ENCODE results near the gene SPI1. TPM values are rescaled to one million over a fixed set of nuclear protein-coding genes. Genes with fewer than 3 reads are reported as not detected.

SPI1 gene
- total RNA-seq, 4 donors from 2014 or later, result 2.6 to 15.4 (median 8.8) TPM

DNA sequence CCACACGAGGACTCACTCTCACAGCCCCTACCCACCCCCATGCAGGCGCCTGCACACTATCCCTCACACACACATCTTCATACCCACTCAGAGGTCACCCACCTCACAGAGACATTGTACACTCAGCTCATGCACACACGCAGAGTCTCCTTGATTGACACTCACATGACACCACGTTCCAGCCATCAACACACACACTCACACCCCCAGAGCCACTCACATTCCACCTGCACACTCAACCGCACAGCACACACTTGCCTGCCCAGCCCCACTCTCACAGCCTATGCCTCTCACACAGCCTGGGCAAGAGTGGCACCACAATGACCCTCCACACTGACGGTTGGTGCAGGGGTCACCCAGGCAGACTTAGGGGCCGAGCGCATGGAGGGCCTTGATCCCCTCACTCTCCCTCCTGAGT, 2.2 kb downstream of the SPI1 start:
- H3K9me3 ChIP-seq, result no peaks in the 10 kb centered on the region
- H3K27me3 ChIP-seq, result no peaks in the 10 kb centered on the region
- DNase-seq, result no peak
- TF ChIP-seq, protein P1, sequence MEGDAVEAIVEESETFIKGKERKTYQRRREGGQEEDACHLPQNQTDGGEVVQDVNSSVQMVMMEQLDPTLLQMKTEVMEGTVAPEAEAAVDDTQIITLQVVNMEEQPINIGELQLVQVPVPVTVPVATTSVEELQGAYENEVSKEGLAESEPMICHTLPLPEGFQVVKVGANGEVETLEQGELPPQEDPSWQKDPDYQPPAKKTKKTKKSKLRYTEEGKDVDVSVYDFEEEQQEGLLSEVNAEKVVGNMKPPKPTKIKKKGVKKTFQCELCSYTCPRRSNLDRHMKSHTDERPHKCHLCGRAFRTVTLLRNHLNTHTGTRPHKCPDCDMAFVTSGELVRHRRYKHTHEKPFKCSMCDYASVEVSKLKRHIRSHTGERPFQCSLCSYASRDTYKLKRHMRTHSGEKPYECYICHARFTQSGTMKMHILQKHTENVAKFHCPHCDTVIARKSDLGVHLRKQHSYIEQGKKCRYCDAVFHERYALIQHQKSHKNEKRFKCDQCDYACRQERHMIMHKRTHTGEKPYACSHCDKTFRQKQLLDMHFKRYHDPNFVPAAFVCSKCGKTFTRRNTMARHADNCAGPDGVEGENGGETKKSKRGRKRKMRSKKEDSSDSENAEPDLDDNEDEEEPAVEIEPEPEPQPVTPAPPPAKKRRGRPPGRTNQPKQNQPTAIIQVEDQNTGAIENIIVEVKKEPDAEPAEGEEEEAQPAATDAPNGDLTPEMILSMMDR (IDR thresholded peaks at IDR 0.05), result no peak
- no peak for TF ChIP-seq POLR2A (IDR thresholded peaks at IDR 0.05)
- H3K4me3 ChIP-seq, result peak overlapping the region in 3 of 4 donors; percentile 29 to 55 (median 40)
- WGBS, 2 donors, result 62 to 76% methylated on average over 8 of the region's 8 CpGs
- peak overlapping the region in 2 of 4 donors; percentile 77 to 88 for H3K27ac ChIP-seq
- intact Hi-C loops (cut with DNase I), result loop anchor here (10.0 kb wide), 1 partner anchor 79 kb away; no protein-coding TSS in a partner anchor
- no peaks in the 10 kb centered on the region for H3K36me3 ChIP-seq
- H3K4me1 ChIP-seq, result peaks cover 5 to 22% (median 8%) of the 10 kb centered on the region in 3 donors

DNA sequence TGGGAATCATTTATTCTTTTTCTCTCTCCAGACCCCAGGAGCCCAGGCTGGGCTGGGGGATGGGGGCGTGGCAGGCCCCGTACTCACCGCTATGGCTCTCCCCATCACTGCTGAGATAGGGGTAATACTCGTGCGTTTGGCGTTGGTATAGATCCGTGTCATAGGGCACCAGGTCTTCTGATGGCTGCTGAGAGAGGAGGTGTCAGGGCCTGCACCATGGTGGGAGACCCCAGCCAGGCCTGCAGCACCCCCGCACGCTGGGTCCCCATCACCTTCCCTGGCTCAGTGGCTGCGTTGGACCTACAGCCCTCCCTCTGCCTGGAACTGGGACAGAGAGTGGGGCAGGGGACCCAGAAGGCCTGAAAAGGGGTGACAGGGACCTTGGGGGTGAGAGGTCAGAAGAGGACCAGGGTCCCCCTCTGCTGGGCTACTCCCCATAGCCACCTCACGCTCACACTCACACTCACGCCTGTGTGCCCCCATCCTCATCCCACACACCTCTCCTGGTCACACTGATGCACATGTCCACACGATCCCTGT, 2.7 kb downstream of the SPI1 start:
- Histone ChIP-seq H3K36me3 (no peaks in the 10 kb centered on the region), H3K4me3 (peak overlapping the region in 2 of 4 donors; percentile 40 to 55), H3K4me1 (peaks cover 5 to 22% (median 8%) of the 10 kb centered on the region in 3 donors), H3K27ac (no peak overlapping the region), H3K9me3 (no peaks in the 10 kb centered on the region), H3K27me3 (no peaks in the 10 kb centered on the region)
- no peak for DNase-seq
- TF ChIP-seq, protein P1 (IDR thresholded peaks at IDR 0.05), result no peak
- TF ChIP-seq POLR2A (IDR thresholded peaks at IDR 0.05), result no peak
- 85 to 87% methylated on average over 8 of the region's 13 CpGs for WGBS, 2 donors
- intact Hi-C loops (cut with DNase I), result loop anchor here (10.0 kb wide), 1 partner anchor 79 kb away; no protein-coding TSS in a partner anchor

DNA sequence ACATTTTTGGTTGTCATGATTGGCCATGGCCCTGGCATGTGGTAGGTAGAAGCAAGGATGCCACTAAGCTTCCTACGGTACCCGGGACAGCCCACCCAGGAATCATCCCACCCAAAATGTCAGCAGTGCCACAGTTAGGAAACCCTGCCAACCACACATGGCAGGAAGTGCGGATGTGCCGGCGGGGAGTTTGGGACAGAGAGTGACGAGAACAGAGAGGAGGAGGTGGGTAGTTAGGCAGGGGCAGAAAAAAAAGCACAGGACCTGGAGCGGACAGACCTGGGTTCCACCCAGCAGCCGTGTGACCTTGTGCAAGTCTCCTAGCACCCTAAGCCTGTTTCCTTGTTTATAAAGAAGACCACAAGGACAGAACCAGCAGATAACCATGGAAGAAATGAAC, 3.3 kb downstream of the SPI1 start:
- intact Hi-C loops (cut with DNase I), result loop anchor here (10.0 kb wide), 1 partner anchor 80 kb away; no protein-coding TSS in a partner anchor
- Histone ChIP-seq H3K27ac (no peak overlapping the region), H3K4me1 (peaks cover 5 to 22% (median 8%) of the 10 kb centered on the region in 3 donors), H3K36me3 (no peaks in the 10 kb centered on the region), H3K27me3 (no peaks in the 10 kb centered on the region), H3K4me3 (peak overlapping the region in 2 of 4 donors; percentile 2 to 55), H3K9me3 (no peaks in the 10 kb centered on the region)
- DNase-seq, result no peak
- 83 to 85% methylated on average over 6 of the region's 8 CpGs for WGBS, 2 donors
- TF ChIP-seq POLR2A (IDR thresholded peaks at IDR 0.05), result no peak
- TF ChIP-seq, protein P1 (IDR thresholded peaks at IDR 0.05), result no peak

DNA sequence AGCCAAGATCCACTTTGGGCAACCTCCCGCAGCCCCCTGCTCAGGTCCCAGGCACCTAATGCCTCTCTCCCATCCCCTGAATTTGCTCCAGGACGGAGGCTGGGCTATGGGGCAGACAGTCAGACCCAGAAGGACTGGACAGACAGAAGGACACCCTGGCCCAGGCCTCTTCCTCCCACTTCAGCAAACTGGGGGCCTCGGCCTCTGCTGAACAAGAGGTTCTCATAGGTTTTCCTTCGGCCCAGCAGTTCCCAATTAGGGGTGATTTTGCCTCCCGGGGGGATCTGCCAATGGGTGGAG, 3.7 kb downstream of the SPI1 start:
- Histone ChIP-seq H3K4me1 (peaks cover 5 to 22% (median 8%) of the 10 kb centered on the region in 3 donors), H3K9me3 (no peaks in the 10 kb centered on the region), H3K36me3 (no peaks in the 10 kb centered on the region), H3K4me3 (peak overlapping the region in 1 of 4 donors; percentile 55), H3K27me3 (no peaks in the 10 kb centered on the region), H3K27ac (no peak overlapping the region)
- TF ChIP-seq, protein P1 (IDR thresholded peaks at IDR 0.05), result no peak
- intact Hi-C loops (cut with DNase I), result loop anchor here (5.0 to 10.0 kb wide), 2 partner anchors 33 to 80 kb away; partner anchors contain the start of gene SLC39A13
- WGBS, 2 donors, result 80% methylated on average over 1 to 2 of the region's 5 CpGs
- DNase-seq, result no peak

DNA sequence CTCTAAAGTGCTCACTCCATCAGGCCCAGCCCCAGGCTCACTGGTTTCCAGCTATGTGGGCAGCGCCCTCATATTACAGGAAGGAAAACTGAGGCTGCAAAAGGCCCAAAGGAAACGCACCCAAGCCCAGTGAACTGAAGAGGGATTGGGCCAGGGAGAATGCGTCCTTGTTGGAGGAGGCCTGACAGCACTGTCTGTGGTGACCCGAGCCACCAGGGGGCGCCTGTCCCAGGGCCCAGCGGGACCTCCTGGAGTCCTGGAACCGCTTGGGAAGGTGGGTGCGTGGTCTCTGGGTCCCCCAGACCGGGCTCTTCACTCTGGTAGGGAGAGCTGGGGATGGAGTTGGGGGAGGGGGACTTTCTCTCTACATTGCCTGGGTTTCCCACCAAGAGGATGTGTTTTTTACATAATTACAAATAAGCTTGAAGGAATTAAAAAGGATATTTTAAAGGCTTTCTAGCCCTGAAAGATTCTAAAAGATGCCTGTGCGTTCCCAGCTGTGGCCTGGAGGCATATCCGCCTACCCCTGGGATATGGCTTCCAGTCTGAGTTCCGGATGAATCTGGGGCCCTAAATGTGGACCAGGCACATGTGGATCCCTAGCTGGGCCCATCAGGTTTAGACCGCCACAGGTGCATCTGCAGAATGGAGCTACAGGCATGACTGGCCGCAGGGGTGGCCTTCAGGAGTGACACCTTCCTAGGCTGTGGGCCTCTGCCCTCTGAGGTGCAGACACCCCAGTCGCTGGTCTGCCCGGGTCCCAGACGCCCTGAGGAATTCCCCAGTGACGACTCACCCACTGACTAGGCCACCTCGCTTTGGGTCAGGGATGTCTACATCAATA, 4.2 kb downstream of the SPI1 start:
- no peaks in the 10 kb centered on the region for H3K27me3 ChIP-seq
- WGBS, 2 donors, result 2 to 9% methylated on average over 7 to 8 of the region's 19 CpGs
- peaks cover 5 to 22% (median 8%) of the 10 kb centered on the region in 3 donors for H3K4me1 ChIP-seq
- no peak for DNase-seq
- no peak overlapping the region for H3K4me3 ChIP-seq
- no peaks in the 10 kb centered on the region for H3K9me3 ChIP-seq
- TF ChIP-seq, protein P1 (IDR thresholded peaks at IDR 0.05), result peak; percentile 90 to 98 (median 94)
- no peak for TF ChIP-seq POLR2A (IDR thresholded peaks at IDR 0.05)
- H3K36me3 ChIP-seq, result no peaks in the 10 kb centered on the region
- peak overlapping the region in 3 of 4 donors; percentile 2 to 21 (median 7) for H3K27ac ChIP-seq
- intact Hi-C loops (cut with DNase I), result loop anchor here (5.0 to 10.0 kb wide), 2 partner anchors 33 to 81 kb away; partner anchors contain the start of gene SLC39A13

All from esophagus squamous epithelium (tissue), 5 donors.